ENCODE measurements around the gene BIRC3.

DNA sequence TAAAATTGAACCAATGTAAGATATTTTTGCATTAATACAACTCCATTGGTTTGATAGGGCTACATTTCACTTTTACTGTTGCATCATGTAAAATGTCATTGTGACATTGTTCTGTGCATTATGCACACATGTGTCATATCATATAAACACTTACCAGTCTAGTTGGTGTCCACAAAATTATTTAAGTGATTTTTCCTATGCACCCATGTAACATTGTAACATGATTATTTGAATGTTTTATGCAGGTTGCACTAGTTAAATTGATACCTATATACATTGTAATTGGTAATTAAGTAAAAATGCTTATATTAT, 9.6 kb upstream of the BIRC3 start:
- TF ChIP-seq, protein P1, sequence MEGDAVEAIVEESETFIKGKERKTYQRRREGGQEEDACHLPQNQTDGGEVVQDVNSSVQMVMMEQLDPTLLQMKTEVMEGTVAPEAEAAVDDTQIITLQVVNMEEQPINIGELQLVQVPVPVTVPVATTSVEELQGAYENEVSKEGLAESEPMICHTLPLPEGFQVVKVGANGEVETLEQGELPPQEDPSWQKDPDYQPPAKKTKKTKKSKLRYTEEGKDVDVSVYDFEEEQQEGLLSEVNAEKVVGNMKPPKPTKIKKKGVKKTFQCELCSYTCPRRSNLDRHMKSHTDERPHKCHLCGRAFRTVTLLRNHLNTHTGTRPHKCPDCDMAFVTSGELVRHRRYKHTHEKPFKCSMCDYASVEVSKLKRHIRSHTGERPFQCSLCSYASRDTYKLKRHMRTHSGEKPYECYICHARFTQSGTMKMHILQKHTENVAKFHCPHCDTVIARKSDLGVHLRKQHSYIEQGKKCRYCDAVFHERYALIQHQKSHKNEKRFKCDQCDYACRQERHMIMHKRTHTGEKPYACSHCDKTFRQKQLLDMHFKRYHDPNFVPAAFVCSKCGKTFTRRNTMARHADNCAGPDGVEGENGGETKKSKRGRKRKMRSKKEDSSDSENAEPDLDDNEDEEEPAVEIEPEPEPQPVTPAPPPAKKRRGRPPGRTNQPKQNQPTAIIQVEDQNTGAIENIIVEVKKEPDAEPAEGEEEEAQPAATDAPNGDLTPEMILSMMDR (IDR thresholded peaks at IDR 0.05 in 4 of 5, conservative IDR thresholded peaks at IDR 0.05 in 1 of 5): no peak
- TF ChIP-seq POLR2A (IDR thresholded peaks at IDR 0.05): no peak
